Hematopoietic multipotent progenitor cell treated with erythropoietin and hydrocortisone succinate and interleukin-3 and kit ligand, for 8 days (in vitro differentiated cells): ENCODE results near the gene CFAP300.

Experiments used
- DNase-seq: peaks from one replicate; pipeline ENCODE4 v3.0.0-alpha.2; 2015

CFAP300 gene

DNA sequence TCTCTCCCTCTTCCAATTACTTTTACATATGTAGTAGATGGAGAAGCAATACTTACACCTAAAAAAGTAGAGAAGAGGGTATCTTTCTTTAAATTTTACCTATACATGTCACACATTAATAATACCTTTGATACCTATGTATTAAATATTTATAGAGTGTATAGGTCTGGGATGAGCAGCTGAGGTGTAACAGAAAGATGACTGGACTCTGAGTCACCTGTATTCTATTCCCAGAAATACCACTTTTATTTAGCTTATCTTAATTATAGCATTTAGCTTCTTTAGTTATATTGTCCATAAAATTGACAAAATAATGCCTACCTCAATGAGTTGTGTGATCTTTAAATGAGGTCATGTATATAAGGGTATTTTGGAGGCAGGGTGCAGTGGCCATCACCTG, 32.4 kb downstream of the CFAP300 start:
- DNase-seq, result no peak

DNA sequence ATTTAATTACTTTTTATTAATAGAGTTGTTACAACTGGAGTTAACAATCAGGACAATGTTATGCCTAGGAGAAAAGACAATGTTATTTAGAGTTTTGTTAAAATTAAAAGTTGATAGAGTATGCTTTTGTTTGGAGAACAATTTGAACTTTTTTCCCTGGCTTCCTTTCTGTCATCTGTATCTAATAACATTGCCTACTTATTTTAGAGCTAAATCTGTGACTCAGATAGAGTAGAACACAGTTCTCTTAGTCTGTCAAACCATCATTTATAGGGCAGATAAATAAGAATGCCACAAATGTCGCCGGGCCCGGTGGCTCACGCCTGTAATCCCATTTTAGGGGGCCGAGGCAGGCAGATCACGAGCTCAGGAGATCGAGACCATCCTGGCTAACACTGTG, 34.1 kb downstream of the CFAP300 start:
- no peak for DNase-seq

DNA sequence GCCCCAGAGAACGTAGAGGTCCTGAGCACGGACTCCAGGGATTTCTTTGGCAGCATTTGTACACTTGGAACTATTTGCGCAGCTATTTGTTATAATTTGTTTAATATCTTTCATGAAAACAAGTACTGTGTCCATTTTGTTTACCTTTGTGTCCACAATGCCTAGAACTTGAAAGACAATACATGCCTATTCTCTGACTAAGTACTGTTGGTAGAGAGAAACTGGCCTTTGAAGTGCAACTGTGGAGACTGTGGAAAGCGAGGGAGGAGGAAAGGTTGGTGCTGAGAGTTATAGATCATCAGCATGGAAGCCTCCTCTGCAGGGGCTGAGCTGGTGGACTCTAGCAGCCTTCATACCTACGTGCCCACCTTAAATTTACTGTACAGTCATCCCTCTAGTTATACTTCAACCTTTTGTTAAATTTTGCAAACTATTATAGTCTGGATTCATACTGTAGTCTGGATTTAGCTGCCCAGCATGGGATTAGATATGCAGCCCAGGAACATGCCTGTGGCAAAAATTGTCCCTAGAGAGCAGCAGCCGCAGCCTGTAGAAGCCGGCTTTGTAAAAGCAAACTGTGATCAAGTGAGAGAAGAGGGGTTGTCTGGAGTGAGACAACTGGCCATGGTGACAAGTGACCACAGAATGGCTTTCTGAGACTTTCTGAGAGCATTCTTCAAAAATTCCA, 38.8 kb downstream of the CFAP300 start:
- no peak for DNase-seq

DNA sequence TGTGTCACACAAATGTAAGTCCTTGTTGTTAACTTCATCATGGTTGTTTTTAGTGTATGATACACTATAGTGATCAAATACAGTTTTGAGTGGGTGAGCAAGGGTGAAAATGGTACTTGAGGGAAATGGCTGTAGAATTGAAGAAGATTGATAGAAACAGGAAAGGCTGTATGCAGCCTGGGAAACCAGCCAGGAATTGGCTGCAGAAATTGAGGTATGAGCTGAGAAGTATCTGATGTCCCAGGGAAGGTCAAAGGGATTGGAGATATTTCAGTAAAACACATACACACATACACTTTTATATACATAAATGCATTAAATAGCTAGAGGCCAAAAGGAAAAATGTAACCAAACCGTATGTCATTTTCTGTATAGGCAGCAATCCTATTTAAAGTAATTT, 49.9 kb downstream of the CFAP300 start:
- DNase-seq, result no peak

DNA sequence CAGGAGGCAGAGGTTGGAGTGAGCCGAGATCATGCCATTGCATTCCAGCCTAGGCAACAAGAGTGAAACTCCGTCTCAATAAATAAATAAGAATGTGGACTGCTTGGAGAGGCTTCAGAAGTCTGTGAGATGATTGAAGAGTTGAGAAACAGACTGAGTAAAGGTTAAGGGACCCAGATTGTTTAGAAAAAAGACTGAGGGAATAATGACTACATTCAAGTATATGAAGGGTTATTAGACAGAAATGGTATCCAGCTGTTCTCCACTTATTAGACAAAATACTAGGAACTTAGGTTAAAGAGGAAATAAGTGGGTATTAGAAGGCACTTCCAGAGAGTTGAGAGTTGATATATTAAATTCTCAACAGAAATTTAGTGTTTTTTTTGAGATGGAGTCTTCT, 52.5 kb downstream of the CFAP300 start:
- no peak for DNase-seq

DNA sequence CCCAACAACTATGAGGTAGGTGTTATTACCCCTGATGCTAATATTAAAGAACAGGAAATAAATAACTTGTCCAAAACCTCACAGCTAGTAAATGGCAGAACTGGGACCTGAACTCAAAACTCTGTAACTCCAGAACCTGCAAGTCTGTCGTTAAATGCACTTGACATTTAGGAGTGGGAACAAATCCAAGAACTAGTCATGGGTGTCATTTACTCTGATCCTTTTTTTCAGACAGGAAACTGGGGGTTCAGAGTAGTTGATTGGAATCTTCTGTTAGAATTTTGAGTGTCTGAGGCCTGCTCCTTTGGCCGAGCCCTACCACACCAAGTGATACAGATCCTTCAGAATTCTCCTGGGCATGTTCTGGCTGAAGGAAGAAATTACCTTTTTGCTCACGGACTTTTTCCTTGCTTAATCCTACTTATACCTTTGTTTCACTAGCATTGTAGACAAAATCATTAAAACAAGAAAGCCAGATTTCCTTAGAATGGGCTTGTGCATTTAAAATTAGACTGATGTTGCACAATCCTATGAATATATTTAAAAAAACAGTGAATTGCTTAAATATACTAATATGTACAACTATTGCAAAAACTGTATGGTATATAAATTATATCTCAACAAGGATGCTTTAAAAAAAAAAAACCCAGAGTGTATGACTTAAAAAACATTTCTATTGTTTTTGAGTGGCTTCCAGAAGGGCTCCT, 61.6 kb downstream of the CFAP300 start:
- DNase-seq, result no peak

DNA sequence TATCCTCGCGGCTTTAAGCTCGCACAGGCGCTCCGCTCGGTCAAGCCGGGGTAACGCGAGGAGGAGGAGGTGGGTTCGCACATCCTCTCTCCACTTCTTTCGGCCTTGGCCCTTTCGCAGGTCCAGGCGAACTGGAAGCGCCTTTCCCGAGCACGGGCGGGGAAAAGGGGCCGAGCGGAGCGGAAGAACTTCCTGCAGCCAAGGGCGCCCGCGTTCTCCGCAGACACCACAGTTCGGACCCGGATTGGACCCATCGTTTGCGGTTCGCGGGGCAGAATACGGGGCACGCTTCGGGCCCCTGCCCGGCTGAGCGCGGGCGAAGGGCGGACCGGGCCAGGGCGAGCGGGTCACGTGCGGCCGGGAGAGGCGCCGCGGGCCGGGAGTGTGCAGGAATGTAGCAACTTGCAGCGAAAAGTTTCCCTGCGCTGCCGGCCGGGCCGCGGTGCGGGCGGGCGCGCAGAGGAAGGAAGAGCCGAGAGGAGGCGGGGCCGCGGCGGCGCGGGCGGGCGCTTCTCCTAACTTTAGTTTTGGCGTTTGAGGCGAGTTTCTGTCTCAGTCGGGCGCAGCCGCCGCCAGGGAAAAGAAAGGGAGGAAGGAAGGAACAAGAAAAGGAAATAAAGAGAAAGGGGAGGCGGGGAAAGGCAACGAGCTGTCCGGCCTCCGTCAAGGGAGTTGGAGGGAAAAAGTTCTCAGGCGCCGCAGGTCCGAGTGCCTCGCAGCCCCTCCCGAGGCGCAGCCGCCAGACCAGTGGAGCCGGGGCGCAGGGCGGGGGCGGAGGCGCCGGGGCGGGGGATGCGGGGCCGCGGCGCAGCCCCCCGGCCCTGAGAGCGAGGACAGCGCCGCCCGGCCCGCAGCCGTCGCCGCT, 62.9 kb downstream of the CFAP300 start, which contains the start of gene YAP1:
YAP1 (plus strand) TSS at position 552 of the 865 bp plus-strand sequence. CDS start 402 bp downstream, outside the sequence.
- peak; percentile 60 for DNase-seq

DNA sequence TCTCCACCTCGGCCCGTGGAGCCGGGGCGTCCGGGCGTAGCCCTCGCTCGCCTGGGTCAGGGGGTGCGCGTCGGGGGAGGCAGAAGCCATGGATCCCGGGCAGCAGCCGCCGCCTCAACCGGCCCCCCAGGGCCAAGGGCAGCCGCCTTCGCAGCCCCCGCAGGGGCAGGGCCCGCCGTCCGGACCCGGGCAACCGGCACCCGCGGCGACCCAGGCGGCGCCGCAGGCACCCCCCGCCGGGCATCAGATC, 63.4 kb downstream of the CFAP300 start:
- no peak for DNase-seq

DNA sequence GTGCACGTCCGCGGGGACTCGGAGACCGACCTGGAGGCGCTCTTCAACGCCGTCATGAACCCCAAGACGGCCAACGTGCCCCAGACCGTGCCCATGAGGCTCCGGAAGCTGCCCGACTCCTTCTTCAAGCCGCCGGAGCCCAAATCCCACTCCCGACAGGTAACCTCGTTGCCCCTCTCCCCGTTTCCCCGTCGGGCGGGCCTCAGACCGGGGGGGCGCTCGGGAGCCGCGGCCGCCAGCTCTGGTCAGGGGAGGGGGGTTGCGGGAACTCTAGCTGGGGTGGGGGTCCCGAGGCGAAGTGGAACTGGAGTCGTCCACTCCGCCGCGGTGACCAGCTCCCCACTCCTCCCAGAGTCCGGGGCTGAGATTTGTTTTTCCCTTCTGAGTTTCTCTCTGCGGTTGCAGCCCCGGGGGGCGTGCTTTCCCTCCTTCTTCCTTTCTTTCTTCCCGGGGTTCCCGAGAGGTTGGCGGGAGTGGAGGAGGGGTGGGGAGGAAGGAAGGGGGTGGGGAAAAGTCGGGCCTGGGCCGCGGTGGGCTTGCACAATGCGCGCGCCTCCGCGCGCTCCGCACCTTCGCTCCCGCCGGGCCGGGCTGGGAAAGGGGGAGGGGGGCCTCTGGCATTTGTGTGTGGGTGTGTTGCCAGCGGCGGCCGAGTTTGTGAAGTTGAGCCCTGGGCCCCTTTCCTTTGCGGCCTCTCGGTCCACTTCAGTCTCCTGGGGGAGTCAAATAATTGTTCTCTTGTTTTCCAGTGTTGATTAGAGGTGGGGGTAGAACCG, 64.0 kb downstream of the CFAP300 start:
- DNase-seq, result no peak

DNA sequence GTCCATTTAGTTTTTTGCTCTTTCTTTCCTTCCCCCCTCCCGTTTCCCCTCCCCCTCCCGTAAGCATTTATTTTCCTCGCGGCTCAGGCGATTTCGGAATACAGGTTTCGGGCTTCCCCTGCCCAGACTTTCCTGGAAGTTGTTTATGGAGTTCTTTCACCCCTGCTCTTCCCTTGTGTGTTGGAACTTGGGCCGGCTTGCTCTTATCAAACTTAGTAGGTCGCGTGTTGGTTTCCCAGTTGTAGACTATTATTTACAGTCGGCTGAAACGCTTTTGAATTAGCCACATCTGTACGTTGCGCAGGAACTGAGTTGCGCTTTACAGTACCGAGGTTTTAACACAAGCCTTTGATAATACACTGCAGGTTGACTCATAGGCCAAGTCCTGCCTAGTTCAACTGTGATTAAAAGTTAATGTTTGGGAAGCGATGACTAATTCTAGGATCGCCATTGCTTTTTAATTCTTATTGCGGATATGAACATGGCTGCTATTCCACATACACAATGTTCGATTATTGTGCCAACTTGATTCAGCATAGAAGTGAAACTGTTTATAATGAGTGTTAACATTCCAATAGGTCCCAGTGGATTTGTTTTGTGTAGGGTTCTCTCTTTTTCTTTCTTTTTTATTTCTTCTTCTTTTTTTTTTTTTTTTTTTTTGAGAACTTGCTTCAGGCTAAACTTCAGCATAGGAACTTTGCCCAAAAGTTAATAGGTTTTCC, 64.7 kb downstream of the CFAP300 start:
- DNase-seq, result no peak

DNA sequence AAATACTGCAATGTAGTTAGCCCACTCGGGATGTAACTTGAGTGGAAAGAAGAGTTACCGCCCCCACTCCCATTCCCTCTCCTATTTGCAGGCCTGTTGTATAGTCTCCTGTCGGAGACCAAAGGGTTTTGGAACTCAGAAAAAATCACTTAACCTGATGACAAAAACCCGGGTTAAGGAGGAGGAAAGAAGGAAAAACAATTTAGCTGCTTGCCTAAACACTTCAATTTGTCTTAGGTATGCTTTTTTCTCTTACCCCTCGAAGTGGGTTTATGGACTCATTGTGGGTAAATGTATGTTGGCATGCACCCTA, 65.2 kb downstream of the CFAP300 start:
- DNase-seq, result no peak

DNA sequence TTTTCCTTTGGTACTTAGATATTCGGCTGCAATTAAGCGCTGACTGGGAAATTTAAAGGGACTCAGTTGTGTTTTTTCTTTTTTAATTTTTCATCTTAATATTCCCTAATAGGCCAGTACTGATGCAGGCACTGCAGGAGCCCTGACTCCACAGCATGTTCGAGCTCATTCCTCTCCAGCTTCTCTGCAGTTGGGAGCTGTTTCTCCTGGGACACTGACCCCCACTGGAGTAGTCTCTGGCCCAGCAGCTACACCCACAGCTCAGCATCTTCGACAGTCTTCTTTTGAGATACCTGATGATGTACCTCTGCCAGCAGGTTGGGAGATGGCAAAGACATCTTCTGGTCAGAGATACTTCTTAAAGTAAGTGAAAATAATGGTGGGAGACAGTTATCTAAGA, 66.8 kb downstream of the CFAP300 start:
- no peak for DNase-seq

DNA sequence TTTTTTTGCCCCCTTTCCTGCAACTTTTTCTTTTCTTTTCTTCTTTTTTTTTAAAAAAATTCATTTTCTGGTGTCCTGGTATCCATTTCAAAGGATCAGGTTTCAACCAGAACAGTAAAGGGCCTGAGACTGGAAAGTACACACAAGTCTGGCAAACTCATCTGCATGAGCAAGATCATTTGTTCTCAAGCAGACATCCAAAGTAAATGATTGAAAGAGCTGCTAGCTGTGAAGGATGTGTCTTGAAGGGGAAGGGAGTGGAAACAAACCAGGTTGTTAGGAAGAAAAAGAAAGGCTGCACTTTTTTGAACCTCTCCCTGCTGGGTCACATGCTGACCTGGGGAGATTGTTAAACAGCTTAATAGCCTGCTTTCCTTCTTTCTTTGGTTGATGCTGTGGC, 68.3 kb downstream of the CFAP300 start:
- DNase-seq, result no peak

DNA sequence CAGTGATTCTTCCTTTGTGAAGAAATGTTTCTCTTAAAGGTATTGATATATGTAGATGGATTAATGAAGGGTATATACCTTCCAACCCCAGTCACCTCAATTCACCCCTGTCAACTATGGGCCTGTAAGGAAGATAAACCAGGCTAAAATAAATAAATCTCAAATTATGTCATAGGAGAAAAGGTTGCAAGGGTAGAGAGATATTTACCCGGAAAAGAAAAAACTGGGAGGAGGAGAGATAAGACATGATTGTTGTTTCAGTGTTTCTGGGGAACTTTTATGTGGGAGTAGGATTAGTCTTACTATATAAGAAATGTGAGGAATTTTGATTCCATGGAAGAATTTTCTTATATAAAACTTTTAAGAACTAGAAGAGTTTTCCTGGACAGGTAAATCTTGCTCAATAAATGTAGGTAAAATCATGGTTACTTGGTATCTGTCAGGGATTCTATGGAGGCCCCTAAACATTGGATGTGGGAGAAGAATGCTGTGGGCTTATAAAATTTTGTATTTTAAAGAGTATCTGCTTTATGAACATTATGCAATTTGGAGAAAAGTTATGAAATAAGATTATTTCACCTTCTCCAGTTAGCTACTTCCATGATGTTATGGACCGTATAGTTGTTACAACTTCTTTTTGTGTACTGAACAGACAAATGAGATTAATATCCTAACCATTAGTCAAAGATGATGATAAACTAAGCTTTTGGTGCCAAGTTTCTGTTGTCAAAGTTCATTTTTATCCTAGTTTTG, 69.4 kb downstream of the CFAP300 start:
- DNase-seq, result no peak

DNA sequence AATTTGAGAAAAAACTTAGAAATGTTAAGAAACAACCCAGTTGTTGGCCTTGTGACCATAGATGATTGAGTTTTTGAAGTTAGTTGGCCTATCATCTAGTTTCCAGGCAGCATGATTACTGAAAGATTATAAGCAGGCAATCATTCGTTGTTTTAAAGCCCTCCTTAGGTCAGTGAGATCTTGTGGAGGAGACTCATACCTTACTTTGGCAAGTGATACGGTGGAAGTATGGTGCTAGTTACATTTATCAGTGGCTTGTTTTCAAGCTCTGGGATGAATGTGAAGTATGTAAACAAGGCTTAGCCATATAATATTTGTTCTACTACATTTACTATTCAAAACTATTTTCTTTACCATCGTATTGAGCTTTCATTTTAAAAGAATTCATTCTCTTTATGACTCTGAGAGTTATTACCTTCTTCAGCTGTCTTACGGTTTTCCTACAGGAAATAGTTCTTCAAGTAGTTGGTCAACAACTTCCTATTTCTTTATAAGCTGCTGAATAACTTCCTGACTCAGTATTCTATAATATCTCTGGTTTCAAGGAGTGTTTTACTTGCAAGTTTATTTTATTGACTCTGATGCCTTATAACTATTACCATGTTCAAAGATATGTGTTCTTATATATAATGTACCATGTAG, 70.4 kb downstream of the CFAP300 start:
- DNase-seq, result no peak

DNA sequence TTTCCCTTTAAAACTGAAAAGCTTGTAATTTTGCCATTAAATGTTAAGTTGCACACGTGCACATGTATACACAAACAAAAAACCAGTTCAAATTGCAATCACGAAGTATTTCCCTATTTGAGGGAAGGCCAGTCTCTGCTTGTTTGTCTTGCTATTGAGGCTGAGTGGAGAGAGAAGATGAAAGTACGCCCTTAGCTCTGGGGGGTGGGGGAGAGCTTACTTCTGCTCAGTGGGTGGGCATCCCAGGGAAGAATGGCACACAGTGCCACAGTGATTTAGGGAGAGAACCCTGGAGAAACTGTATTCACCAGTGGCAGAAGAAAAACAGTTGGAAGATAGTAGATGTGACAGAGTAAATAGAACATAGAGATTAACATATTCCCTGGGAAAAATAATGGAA, 71.7 kb downstream of the CFAP300 start:
- no peak for DNase-seq

DNA sequence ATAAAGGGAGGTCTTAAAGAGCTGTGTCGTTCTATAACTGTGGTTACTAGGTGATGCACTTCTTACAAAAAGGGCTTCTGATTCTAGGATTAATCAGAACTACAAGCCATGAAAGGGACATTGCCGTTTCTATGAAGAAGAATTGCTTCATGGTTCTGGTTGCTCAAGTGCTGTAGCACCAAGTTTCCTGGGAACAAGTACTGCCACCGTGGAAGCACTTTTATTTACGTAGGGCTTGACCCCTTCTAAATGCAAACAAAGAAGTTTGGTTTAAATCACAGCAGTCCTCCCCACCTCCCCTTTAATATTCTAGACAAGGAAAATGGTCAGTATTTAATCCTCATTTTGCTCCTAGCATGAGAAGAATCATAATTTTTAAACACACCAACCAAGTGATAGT, 72.8 kb downstream of the CFAP300 start:
- DNase-seq, result no peak

DNA sequence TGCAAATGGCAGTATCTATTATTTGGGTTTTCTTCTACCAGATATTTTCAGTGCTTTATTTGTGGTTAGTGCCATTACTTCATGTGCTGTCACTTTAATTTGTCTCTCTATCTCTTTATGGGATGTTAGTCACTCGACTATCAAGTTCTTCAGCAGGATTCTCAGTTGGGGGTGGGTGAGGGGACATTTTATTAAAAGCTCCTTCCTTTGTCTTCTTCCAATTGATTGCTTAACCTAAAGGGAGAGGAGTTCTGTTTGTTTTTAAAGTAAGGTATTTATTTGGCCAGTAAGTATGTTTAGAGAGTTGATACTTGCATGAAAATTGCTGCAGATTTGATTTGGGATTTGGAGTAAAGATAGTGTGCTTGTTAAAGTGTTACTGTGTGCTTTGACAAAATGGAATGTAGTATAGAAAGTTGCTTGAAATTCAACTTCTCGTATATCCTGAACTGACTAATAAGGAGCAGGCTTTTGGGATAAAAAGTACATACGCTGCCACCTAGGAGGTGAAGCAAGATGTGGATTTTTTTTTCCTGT, 73.3 kb downstream of the CFAP300 start:
- DNase-seq, result no peak

DNA sequence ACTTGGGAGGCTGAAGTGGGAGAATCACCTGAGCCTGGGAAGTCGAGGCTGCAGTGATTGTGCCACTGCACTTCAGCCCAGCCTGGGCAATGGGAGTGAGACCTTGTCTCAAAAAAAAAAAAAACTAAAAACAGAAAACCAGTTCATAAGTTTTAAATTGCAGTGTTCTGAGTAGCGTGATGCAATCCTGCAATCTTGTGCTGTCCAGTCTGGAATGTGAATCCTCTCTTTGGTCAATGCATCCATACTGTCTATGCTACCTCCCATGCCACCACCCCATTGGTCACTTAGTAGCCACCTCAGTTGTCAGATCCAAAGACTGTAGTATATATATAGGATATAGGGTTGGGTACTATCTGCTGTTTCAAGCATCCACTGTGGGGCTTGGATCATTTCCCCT, 74.1 kb downstream of the CFAP300 start:
- DNase-seq, result no peak
